ENCODE measurements around the gene CHERP.
A peak's percentile ranks its signal among the peaks of the same experiment; 100 is the strongest.

The CHERP gene

GRCh38 chr19:16542045-16542909, at the start of gene CHERP:
CHERP (minus strand) TSS chr19:16542437; CDS start chr19:16542378, 59 bp downstream.
- peak; percentile 96 for DNase-seq

GRCh38 chr19:16590876-16591802, 48.9 kb upstream of the CHERP start:
- DNase-seq: no peak

GRCh38 chr19:16589917-16590316, 47.7 kb upstream of the CHERP start:
- no peak for DNase-seq

GRCh38 chr19:16588824-16589577, 46.8 kb upstream of the CHERP start:
- no peak for DNase-seq

- peak; percentile 48 for DNase-seq
Observed at GRCh38 chr19:16587833-16588823, 45.9 kb upstream of the CHERP start.

GRCh38 chr19:16586991-16587832, 45.0 kb upstream of the CHERP start:
- peak; percentile 59 for DNase-seq

GRCh38 chr19:16586477-16586871, 44.2 kb upstream of the CHERP start:
- DNase-seq: no peak

GRCh38 chr19:16585808-16586476, 43.7 kb upstream of the CHERP start:
- DNase-seq: no peak

GRCh38 chr19:16585094-16585801, 43.0 kb upstream of the CHERP start:
- no peak for DNase-seq

- peak; percentile 90 for DNase-seq
Observed at GRCh38 chr19:16584248-16585093, 42.2 kb upstream of the CHERP start.

GRCh38 chr19:16582486-16583261, 40.4 kb upstream of the CHERP start:
- DNase-seq: no peak

GRCh38 chr19:16581971-16582343, 39.7 kb upstream of the CHERP start:
- DNase-seq: no peak

GRCh38 chr19:16581145-16581970, 39.1 kb upstream of the CHERP start:
- DNase-seq: no peak

GRCh38 chr19:16579381-16579780, 37.1 kb upstream of the CHERP start:
- DNase-seq: no peak

GRCh38 chr19:16577531-16577985, 35.3 kb upstream of the CHERP start:
- DNase-seq: no peak

GRCh38 chr19:16576690-16577530, 34.7 kb upstream of the CHERP start:
- DNase-seq: no peak

Data from activated gamma-delta T cell treated with Interleukin-2 at 50 U/mL for 16 hours (primary cell).